ENCODE results near the gene MDN1.

MDN1 gene

GRCh38 chr6:89597988-89598387, 221.6 kb downstream of the MDN1 start:
- Histone ChIP-seq H2AFZ (ENCODE audit: low read length) (no peak overlapping the region), H4K20me1 (ENCODE audit: insufficient read depth, low read length) (no peaks in the 10 kb centered on the region), H3K36me3 (replicated peaks; ENCODE audit: insufficient read depth, low read length) (no peaks in the 10 kb centered on the region), H3K79me2 (ENCODE audit: low read length) (no peaks in the 10 kb centered on the region), H3K9me2 (replicated peaks; ENCODE audit: insufficient read depth, low read length) (no peaks in the 10 kb centered on the region), H3F3A (ENCODE audit: insufficient read depth, low read length) (peaks cover 8% of the 10 kb centered on the region; the same call in 1 of the 2 replicates), H3K4me3 (ENCODE audit: low read length) (no peak overlapping the region), H3K27me3 (replicated peaks; ENCODE audit: insufficient read depth, low read length) (no peaks in the 10 kb centered on the region), H3K4me2 (ENCODE audit: low read depth, low read length) (0 out of 2 replicates have a peak overlapping the region, but pooled peaks have one; percentile 12), H3K9ac (ENCODE audit: low read length) (no peak overlapping the region), H3K4me1 (ENCODE audit: low read length) (peaks cover 30% of the 10 kb centered on the region), H3K27ac (ENCODE audit: low read length) (peak overlapping the region; percentile 14; the same call in 1 of the 2 replicates), H3K9me3 (replicated peaks; ENCODE audit: insufficient read depth, low read length) (no peaks in the 10 kb centered on the region)
- DNase-seq: no peak
- no peak for TF ChIP-seq EZH2phosphoT487 (IDR thresholded peaks at IDR 0.05; ENCODE audit: low read length)
- TF ChIP-seq, protein P1, sequence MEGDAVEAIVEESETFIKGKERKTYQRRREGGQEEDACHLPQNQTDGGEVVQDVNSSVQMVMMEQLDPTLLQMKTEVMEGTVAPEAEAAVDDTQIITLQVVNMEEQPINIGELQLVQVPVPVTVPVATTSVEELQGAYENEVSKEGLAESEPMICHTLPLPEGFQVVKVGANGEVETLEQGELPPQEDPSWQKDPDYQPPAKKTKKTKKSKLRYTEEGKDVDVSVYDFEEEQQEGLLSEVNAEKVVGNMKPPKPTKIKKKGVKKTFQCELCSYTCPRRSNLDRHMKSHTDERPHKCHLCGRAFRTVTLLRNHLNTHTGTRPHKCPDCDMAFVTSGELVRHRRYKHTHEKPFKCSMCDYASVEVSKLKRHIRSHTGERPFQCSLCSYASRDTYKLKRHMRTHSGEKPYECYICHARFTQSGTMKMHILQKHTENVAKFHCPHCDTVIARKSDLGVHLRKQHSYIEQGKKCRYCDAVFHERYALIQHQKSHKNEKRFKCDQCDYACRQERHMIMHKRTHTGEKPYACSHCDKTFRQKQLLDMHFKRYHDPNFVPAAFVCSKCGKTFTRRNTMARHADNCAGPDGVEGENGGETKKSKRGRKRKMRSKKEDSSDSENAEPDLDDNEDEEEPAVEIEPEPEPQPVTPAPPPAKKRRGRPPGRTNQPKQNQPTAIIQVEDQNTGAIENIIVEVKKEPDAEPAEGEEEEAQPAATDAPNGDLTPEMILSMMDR (IDR thresholded peaks at IDR 0.05; ENCODE audit: low read length): peak; percentile 34

- H3K4me3 ChIP-seq (ENCODE audit: low read length): no peak overlapping the region
- no peaks in the 10 kb centered on the region for H3K79me2 ChIP-seq (ENCODE audit: low read length)
- H3F3A ChIP-seq (ENCODE audit: insufficient read depth, low read length): peaks cover 8% of the 10 kb centered on the region; the same call in 1 of the 2 replicates
- H3K27ac ChIP-seq (ENCODE audit: low read length): peak overlapping the region; percentile 14; the same call in 1 of the 2 replicates
- no peak for TF ChIP-seq EZH2phosphoT487 (IDR thresholded peaks at IDR 0.05; ENCODE audit: low read length)
- TF ChIP-seq, protein P1 (IDR thresholded peaks at IDR 0.05; ENCODE audit: low read length): no peak
- TF ChIP-seq EZH2 (optimal IDR thresholded peaks at IDR 0.05; ENCODE audit: low read depth, low read length): no peak
- H3K9me3 ChIP-seq (replicated peaks; ENCODE audit: insufficient read depth, low read length): no peaks in the 10 kb centered on the region
- H3K4me1 ChIP-seq (ENCODE audit: low read length): peaks cover 30% of the 10 kb centered on the region
- no peak overlapping the region for H3K9ac ChIP-seq (ENCODE audit: low read length)
- H2AFZ ChIP-seq (ENCODE audit: low read length): no peak overlapping the region
- no peaks in the 10 kb centered on the region for H4K20me1 ChIP-seq (ENCODE audit: insufficient read depth, low read length)
- H3K36me3 ChIP-seq (replicated peaks; ENCODE audit: insufficient read depth, low read length): no peaks in the 10 kb centered on the region
- H3K4me2 ChIP-seq (ENCODE audit: low read depth, low read length): 0 out of 2 replicates have a peak overlapping the region, but pooled peaks have one; percentile 12
- DNase-seq: no peak
- H3K27me3 ChIP-seq (replicated peaks; ENCODE audit: insufficient read depth, low read length): no peaks in the 10 kb centered on the region
- H3K9me2 ChIP-seq (replicated peaks; ENCODE audit: insufficient read depth, low read length): no peaks in the 10 kb centered on the region
Measured at GRCh38 chr6:89597372-89597771, 222.2 kb downstream of the MDN1 start.

DNA sequence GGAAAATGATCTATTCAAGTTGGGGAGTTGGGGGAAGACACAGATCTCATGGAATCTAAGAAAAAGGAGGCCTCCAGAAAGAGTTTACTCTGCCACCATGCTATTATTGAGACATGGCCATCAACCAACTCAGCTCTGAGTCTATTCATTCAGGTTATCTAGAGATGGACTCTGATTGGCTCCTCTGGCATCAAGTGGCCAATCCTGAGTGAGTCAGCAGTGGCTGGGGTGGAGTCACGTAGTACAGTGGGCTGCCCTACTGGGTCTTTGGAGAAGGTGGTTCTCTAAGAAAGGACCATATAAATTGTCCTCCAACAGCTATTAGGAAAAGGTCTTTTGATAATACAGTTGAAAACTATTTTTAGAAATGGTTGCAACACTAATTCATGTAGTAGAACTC, 223.1 kb downstream of the MDN1 start:
- Histone ChIP-seq H3K9me3 (replicated peaks; ENCODE audit: insufficient read depth, low read length) (no peaks in the 10 kb centered on the region), H4K20me1 (ENCODE audit: insufficient read depth, low read length) (no peaks in the 10 kb centered on the region), H3K27ac (ENCODE audit: low read length) (peak overlapping the region; percentile 9; the same call in 1 of the 2 replicates), H3K27me3 (replicated peaks; ENCODE audit: insufficient read depth, low read length) (no peaks in the 10 kb centered on the region), H2AFZ (ENCODE audit: low read length) (no peak overlapping the region), H3K36me3 (replicated peaks; ENCODE audit: insufficient read depth, low read length) (no peaks in the 10 kb centered on the region), H3K9ac (ENCODE audit: low read length) (no peak overlapping the region), H3K4me2 (ENCODE audit: low read depth, low read length) (no peak overlapping the region), H3K4me3 (ENCODE audit: low read length) (no peak overlapping the region), H3F3A (ENCODE audit: insufficient read depth, low read length) (peaks cover 8% of the 10 kb centered on the region; the same call in 1 of the 2 replicates), H3K9me2 (replicated peaks; ENCODE audit: insufficient read depth, low read length) (no peaks in the 10 kb centered on the region), H3K79me2 (ENCODE audit: low read length) (no peaks in the 10 kb centered on the region), H3K4me1 (ENCODE audit: low read length) (peaks cover 30% of the 10 kb centered on the region)
- no peak for DNase-seq
- TF ChIP-seq, protein P1 (IDR thresholded peaks at IDR 0.05; ENCODE audit: low read length): no peak
- no peak for TF ChIP-seq EZH2phosphoT487 (IDR thresholded peaks at IDR 0.05; ENCODE audit: low read length)
- no peak for TF ChIP-seq EZH2 (optimal IDR thresholded peaks at IDR 0.05; ENCODE audit: low read depth, low read length)
